ENCODE results near the gene SRRM2.

SRRM2 gene

DNA sequence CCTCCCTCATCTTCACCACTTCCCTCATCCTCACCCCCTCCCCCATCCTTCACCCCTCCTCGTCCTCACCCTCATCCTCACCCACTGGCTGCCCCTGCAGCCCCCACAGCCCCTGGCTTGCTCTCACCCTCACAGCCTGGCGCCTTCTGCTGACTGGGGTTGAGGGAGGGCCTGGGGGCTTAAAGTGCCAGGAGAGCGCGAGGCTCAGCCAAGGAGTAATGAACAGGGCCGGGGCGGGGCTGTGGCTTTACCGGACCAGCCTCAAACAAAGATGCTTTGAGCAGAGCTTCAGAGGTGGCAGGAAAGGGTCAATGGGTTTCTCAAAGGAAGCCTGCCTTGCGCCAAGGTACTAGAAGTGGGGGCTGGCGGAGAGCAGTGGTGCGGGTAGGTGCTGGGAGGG lies 35.0 kb downstream of the SRRM2 start, which contains the start of gene PRSS33:
Gene PRSS33, minus strand, starts transcription at position 155 of the 400 bp plus-strand sequence. CDS start 1,013 bp downstream, outside the sequence.
- in situ Hi-C loops (cut with HindIII; ENCODE audit: low sequenced_read_pairs) = no loop called here

DNA sequence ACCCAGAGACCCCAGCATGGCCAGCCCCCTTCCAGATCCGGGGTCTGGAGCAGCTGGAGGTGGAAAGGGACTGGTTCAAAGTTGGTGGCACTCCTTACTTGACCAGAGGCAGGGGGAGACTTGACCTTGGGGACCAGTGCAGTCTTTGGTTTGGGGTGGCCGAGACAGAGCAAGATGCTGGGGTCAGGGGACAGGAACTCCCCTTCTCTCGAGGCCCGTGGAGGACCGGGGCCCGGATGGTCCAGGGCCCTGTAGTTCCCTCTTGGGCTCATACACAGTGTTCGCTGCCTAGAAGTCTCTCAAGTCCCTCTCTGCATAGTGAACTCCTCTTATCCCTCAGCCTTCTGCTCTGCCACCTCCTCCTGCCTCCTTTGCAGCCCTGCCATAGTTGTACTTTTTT lies 35.5 kb downstream of the SRRM2 start:
- in situ Hi-C loops (cut with HindIII; ENCODE audit: low sequenced_read_pairs) = no loop called here

DNA sequence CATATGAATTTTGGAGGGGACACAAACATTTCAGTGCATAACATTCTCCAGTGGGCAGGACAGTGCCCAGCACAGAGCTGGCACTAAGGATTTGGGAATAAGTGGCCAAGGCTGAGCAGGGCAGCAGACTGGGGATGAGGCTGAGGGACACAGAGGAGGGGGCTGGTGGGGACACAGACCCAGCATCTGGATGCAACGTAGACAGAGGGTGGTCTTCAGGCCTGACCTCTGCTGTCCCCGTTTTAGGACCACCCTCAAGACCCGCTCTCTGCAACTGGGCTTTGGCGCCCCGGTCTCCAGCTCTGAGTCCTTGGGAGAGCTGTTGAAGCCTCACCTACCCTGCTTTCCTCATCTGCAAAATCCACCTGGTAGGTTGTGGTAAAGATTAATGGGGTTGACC lies 38.2 kb downstream of the SRRM2 start:
- in situ Hi-C loops (cut with HindIII; ENCODE audit: low sequenced_read_pairs) = no loop called here

DNA sequence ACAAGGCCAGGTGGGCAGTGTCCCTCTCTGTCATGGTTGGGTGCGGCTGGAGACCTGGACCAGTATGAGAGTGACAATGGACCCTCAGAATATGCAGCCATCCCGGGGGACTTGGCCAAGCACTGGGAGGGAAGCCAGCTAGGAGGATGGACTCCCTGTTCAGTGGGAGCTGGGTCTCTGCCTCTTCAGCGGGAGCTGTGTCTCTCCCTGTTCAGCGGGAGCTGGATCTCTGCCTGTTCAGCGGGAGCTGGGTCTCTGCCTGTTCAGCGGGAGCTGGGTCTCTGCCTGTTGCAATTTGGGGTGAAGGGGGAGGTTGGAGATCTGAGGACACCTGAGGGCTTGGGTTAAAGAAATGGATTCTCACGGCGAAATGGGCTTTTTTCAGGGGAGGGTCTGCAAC lies 38.7 kb downstream of the SRRM2 start:
- in situ Hi-C loops (cut with HindIII; ENCODE audit: low sequenced_read_pairs) = no loop called here

DNA sequence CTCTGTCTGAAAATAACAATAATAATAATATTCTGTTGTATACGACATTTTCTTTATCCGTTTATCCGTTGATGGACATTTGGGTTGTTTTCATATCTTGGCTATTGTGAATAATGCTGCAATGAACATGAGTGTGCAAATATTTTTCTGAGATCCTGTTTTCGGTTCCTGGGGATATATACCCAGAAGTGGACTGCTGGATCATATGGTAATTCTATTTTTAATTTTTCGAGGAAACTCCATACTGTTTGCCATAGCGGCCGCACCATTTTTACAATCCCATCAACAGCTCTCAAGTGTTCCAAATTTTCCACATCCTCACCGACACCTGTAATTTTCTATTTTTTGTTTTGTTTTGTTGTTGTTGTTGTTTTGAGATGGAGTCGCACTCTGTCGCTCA lies 40.5 kb downstream of the SRRM2 start:
- in situ Hi-C loops (cut with HindIII; ENCODE audit: low sequenced_read_pairs) = no loop called here

DNA sequence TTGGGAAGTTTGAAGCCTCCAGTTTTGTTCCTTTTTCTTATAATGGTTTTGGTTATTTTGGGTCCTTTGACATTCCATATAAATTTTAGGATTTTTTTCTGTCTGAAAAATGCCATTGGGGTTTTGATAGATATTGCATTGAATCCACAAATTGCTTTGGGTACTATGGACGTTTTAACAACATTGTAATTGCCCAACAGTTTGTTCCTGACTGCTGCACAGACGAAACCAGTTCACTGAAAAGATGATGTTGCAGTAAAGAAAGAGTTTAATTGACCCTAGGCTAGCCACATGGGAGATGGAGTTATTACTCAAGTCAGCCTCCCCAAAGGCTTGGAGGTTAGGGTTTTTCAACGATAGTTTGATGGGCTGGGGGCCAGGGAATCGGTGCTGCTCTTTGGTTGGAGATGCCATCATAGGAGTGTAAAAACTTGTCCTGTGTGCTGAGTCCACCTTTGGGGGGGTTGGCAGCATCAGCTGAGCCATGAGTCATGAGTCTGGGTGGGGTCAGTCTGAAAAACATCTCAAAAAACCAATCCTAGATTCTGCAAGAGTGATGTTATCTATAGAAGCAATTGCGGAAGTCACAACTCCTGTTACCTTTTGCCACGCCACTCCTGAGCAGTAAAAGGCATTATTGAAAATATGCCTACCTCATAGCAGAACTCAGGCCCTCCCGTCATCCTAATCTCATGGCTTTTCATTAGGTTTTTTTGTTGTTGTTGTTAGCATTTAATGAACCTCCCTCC lies 43.1 kb downstream of the SRRM2 start:
- in situ Hi-C loops (cut with HindIII; ENCODE audit: low sequenced_read_pairs) = no loop called here

DNA sequence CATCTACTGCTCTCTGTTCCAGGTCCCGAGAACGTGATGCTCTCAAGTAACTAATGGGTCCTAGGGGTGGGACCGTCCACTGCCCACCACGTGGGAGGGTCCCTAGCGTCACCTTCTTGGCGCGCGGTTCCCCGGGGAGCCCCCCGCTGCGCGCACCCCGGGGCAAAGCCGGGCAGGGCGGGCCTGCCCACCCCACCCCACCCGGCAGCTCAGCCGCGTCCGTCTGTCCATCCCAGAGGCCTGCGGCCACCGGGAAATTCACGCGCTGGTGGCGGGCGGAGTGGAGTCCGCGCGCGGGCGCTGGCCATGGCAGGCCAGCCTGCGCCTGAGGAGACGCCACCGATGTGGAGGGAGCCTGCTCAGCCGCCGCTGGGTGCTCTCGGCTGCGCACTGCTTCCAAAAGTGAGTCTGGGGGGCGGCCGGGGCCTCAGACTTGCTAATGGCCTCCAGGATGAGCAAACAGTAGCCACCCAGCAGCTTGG lies 46.3 kb downstream of the SRRM2 start:
- in situ Hi-C loops (cut with HindIII; ENCODE audit: low sequenced_read_pairs) = no loop called here

DNA sequence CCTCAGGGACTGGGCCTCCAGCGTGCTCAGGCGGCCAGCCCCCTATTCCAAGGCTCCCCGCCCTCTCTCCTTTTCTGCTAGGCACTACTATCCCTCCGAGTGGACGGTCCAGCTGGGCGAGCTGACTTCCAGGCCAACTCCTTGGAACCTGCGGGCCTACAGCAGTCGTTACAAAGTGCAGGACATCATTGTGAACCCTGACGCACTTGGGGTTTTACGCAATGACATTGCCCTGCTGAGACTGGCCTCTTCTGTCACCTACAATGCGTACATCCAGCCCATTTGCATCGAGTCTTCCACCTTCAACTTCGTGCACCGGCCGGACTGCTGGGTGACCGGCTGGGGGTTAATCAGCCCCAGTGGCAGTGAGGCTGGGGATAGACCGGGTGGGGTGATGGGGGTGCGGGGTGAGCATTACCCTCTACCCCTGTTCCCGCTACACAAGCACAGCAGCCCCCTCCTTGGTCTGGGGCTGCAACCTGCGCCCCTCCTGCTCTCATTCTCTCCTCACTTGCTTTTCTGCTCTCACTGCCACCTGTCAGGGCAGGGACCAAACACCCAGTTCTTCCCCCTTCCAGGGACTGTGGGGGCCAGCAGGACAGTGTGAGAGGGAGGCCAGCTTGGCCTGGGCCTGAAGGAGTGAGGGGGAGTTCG lies 46.9 kb downstream of the SRRM2 start:
- in situ Hi-C loops (cut with HindIII; ENCODE audit: low sequenced_read_pairs) = no loop called here

DNA sequence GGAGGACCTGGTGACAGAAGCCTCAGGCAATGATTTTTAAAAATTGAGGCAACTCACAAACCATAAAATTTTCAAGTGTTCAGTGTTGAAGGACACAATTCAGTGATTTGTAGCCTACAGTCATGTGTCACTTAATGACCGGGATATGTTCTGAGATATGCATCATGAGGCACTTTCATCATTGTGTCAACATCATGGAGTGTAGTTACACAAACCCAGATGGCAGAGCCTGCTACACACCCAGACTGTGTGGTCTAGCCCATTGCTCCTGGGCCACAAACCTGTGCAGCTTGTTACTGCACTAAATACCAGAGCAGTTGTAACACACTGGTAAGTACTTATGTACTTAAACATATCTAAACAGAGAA lies 47.4 kb downstream of the SRRM2 start:
- in situ Hi-C loops (cut with HindIII; ENCODE audit: low sequenced_read_pairs) = no loop called here

DNA sequence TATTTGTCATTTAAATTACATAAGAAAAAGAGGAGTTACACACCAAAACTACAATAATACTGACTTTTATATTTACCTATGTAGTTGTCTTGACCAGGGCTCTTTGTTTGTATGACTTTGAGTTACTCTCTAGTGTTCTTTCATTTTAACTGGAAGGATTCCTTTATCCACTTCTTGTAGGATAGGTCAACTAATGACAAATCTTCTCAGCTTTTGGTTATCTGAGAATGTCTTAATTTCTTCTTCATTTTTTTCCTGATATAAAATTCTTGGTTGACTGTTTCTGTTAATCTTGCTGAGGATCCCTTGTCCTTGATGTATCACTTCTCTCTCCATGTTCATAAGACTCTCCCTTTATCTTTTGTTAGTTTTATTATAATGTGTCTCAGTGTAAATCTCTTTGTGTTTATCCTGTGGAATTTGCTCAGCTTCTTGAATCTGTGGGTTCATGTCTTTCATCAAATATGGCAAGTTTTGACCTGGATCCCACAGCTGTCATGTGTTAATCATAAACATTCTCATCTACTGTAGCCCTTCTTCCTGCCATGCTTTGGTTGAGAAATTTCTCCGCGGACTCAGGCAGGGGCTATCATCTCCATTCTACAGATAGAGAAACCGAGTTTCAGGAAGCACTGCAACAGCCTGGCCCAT lies 51.2 kb downstream of the SRRM2 start:
- in situ Hi-C loops (cut with HindIII; ENCODE audit: low sequenced_read_pairs) = no loop called here

DNA sequence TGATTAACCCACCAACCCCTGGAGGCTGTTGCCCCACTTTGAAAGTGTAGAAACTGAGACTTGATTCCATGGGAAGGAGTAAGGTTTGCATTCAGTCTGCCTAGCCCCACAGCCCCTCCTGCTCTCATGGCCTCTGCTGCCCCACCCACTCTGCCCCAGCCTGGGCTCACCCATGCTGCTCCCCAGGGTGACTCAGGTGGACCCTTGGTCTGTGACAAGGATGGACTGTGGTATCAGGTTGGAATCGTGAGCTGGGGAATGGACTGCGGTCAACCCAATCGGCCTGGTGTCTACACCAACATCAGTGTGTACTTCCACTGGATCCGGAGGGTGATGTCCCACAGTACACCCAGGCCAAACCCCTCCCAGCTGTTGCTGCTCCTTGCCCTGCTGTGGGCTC lies 52.3 kb downstream of the SRRM2 start:
- in situ Hi-C loops (cut with HindIII; ENCODE audit: low sequenced_read_pairs) = no loop called here

DNA sequence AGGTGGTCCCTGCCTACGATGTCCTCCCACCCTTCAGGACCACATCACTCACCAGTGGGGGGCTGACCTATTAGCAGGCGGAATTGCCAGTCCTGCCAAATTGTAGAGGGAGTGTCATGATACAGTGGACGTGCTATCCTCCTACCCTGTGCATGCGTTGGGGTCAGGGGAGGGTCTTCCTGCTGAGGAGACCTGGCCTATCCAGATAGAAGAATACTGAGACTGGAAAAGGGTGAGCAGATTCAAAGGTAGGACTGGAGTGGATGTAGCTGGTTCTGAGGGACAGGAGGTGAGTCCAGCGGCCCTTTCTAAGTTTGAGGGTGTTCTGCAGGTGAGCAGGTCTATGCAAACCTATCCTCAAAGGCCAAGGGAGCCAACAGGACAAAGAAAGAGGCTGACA lies 53.8 kb downstream of the SRRM2 start:
- in situ Hi-C loops (cut with HindIII; ENCODE audit: low sequenced_read_pairs) = no loop called here

DNA sequence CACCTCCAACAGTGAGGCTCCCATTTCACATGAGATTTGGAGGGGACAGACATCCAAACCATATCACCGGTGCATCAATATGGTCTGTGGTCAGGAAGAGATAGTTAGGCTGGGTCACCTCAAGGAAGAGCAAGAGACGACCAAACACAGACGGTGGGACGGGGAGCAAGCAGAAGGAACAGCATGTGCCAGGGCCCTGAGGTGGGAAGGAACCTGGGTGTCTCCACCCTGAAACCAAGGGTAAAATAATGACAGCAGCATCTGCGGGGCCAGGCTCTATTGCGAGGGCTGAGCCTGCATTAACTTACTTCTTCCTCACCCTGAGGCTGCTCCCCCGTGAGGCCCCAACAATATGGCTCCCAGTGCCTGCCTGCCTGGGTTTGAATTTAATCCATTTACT lies 55.7 kb downstream of the SRRM2 start:
- in situ Hi-C loops (cut with HindIII; ENCODE audit: low sequenced_read_pairs) = no loop called here

DNA sequence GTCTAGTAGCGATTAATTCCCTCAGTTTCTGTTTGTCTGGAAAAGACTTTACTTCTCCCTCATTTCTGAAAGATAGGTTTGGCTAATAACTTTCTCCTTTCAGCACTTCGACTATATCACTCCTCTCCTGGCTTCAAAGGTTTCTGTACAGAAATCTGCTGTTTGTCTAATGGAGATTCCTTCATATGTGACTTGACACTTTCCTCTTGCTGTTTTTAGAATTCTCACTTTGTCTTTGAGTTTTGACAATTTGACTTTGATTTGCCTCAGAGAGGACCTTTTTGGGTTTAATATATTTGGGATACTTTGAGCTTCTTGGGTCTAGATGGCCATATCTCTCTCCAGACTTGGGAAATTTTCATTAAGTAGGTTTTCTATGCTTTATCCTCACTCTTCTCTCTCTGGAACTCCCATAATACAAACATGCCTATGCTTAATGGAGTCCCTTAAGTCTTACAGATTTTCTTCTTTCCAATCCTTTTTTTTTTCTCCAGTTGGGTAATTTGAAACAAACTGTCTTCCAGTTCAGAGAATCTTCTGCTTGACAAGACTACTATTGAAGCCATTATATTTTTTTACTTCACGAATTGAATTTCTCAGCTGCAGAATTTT lies 56.8 kb downstream of the SRRM2 start:
- in situ Hi-C loops (cut with HindIII; ENCODE audit: low sequenced_read_pairs) = no loop called here

DNA sequence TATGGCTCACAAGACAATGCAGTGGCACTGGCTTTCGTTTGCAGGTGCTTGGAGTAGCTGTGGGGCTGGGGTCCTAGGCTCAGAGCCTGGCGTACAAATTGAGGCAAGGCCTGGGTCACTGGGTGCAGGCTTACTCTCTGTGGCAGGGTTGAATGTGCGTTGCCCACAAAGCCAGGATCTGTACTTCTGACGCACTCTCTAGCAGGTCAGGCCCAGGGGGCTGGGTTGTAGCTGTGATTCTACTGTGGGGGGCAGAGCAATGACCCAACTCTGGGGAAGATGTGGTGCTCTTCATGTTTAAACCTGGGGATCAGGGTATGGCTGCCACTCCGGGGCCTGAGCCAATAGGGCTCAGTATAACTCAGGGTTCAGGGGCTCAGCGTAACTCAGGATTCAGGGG lies 58.2 kb downstream of the SRRM2 start:
- in situ Hi-C loops (cut with HindIII; ENCODE audit: low sequenced_read_pairs) = no loop called here

DNA sequence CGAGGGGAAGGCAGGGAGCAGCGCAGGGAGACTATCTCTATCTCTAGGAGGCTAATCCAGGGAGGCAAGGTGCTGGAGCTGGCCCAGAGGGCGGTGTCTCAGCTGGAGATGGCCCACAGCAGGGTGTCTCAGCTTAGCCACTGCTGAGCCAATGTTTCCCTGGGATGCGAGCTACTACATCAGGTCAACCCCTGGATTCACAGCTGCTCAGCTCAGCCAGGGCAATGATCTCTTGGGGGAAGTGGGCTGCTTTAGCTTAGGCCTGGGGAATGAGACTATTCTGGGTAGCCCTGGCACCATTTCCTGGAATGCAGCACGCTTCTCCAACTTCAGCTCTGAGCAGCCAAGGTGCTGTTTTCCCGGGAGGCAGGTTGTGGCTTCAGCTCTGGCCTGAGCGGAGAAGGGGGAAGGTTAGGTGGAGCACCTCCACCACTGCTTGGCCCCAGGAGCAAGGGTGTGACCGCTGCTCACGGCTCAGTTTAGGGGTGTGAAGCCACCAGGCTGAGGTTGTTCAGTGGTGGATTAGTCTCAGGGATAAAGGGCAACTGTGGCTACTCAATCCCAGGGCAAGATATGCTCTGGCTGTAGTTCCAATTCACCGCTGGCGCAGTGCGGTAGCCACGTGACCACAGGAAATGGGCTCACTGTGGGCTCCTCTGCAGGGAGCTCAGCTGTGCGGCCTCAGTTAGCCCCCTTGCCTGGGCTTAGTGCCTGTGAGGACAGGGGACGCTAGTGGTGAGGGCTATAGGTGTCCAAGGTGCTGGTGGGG lies 59.4 kb downstream of the SRRM2 start:
- in situ Hi-C loops (cut with HindIII; ENCODE audit: low sequenced_read_pairs) = no loop called here

DNA sequence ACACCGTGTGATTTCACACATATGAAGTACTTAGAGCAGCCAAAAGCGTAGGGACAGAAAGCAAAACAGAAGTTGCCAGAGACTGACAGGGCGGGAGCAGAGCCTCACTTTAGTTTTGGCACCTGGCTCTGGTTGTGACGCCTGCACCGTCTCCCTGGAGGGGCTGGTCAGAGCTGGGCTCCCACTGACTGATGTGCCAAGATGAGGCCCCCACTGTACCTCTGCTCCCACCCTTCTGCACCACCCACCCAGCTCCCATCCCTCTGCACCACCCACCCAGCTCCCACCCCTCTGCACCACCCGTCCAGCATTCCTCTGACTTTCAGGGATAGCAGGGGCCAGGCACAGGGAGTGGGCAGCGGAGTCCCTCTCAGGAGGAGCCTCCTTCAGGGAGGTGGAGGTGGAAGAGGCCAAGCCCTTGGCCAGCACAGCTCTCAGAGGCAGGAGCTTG lies 61.4 kb downstream of the SRRM2 start:
- in situ Hi-C loops (cut with HindIII; ENCODE audit: low sequenced_read_pairs) = no loop called here

DNA sequence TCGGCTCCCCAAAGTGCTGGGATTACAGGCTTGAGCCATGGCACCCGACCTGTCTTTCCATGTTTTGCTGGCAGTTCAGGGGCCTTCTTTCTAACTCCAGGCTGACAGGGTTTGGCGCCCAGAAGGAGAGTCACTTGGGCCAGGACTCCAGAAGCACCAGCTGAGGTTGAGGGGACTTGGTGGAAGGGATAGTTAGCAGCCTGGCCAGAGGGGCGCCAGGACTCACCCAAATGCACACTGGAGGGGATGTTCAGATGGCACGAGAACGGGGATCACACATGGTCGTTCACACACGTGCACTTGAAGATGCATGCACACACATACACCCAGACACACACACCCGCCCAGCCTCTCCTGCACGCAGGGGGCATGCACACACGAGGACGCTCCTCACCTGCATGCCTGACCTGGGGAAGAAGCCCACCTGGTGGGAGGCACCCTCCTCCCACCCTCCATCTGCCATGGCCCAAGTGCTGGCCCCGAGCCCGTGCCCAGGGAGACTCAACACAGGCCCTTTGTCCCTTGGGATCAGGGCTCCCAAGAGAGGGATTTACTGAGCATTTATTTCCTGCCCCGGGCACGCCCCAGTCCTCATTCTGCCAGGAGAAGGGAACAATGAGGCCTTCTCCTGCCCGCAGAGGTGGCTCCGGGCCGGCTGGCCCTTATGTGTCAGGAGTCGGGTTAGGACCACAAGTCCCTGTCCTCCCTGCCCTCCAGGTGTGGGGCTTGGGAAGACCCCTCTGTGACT lies 62.3 kb downstream of the SRRM2 start:
- in situ Hi-C loops (cut with HindIII; ENCODE audit: low sequenced_read_pairs) = no loop called here

DNA sequence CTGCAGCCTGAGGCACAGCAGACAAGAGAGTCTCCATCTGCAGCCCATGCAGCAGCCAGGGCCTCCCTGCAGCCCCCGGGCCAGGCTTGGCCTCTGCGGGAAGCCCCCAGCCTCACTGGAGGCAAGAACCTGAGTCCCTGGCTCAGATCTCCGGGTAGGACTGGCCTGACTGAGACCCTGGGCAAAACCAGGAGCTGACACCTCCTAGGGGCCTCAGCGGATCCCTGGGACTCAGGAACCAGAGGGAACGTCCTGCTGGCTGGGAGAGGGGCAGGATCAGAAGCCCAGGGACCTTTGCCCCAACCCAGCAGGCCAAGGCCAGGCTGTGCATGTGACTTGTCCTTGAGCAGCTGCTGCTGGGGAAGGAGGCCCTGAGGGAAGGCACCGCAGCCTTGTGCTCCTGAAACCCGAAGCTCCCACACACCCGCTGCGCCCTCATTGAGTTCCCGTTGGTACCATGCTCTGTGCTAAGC lies 62.9 kb downstream of the SRRM2 start:
- in situ Hi-C loops (cut with HindIII; ENCODE audit: low sequenced_read_pairs) = no loop called here

DNA sequence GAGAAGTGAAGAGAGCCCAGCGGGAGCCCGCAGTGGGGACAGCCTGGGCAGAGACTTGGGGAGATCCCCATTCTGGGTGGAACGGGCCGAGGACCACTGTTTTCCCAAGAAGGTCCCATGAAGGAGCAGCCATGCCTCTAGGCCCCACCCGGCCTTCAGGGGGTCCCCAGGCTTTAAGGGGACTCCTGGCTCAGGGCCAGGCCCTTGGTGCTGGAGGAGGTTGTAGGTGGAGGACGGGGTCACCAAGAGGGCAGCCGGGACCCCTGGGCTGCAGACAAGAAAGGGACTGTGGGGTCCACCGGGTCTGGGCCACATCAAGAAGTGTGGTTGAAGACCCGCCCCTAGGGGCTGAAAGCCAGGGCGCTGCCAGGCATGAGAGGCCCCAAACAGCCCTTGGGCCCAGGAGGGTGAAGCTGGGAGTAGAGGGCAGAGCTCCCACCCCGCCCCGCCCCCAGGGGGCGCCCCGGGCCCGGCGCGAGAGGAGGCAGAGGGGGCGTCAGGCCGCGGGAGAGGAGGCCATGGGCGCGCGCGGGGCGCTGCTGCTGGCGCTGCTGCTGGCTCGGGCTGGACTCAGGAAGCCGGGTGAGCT lies 64.4 kb downstream of the SRRM2 start, which contains the start of gene PRSS21:
Gene PRSS21, plus strand, starts transcription at position 487 of the 589 bp plus-strand sequence. Its CDS starts 32 bp downstream, at position 519.
- in situ Hi-C loops (cut with HindIII; ENCODE audit: low sequenced_read_pairs) = no loop called here
